Nephron progenitor cell (in vitro differentiated cells): ENCODE results near the gene NDC80.

Experiments used
- DNase-seq: peaks from one replicate; pipeline ENCODE4 v3.0.0; 2021
- H3K27ac Mint-ChIP-seq: 2 replicates; pipeline ENCODE4 v1.8.0; 2021; ENCODE audit warnings: mild to moderate bottlenecking, moderate library complexity, mixed read lengths
- H3K27me3 Mint-ChIP-seq: 2 replicates; pipeline ENCODE4 v1.8.0; 2021; ENCODE audit warnings: mild to moderate bottlenecking, low read depth, mixed read lengths; ENCODE audit not compliant: poor library complexity
- H3K36me3 Mint-ChIP-seq: 2 replicates; pipeline ENCODE4 v1.8.0; 2021; ENCODE audit warnings: low read depth, mixed read lengths
- H3K4me1 Mint-ChIP-seq: 2 replicates; pipeline ENCODE4 v1.8.0; 2021; ENCODE audit warnings: mixed read lengths
- H3K4me3 Mint-ChIP-seq: 2 replicates; pipeline ENCODE4 v1.8.0; 2021; ENCODE audit warnings: mild to moderate bottlenecking, moderate library complexity, mixed read lengths
- H3K9me3 Mint-ChIP-seq: 2 replicates; pipeline ENCODE4 v1.8.0; 2021; ENCODE audit warnings: mild to moderate bottlenecking, moderate library complexity, mixed read lengths
- CTCF ChIP-seq: fragments of 200-600 bp; sonication (generic); IDR thresholded peaks from 2 replicates; pipeline ENCODE4 v1.5.0; 2021; ENCODE audit warnings: antibody characterized with exemption

Gene NDC80

GRCh38 chr18:2572892-2573291 is 1.5 kb downstream of the NDC80 start:
- Mint-ChIP-seq H3K4me1 (peaks cover 47% of the 10 kb centered on the region), H3K27ac (no peak overlapping the region)

GRCh38 chr18:2573408-2573807 is 2.1 kb downstream of the NDC80 start:
- no peak for DNase-seq
- Mint-ChIP-seq H3K4me3 (peak overlapping the region; percentile 96), H3K4me1 (peaks cover 41% of the 10 kb centered on the region), H3K27ac (no peak overlapping the region), H3K36me3 (peaks cover 26% of the 10 kb centered on the region), H3K9me3 (no peaks in the 10 kb centered on the region), H3K27me3 (no peaks in the 10 kb centered on the region)
- TF ChIP-seq CTCF = no peak

More at GRCh38 chr18:2572892-2573291, 1.5 kb downstream of the NDC80 start:
- Mint-ChIP-seq H3K27me3 (no peaks in the 10 kb centered on the region), H3K4me3 (peak overlapping the region; percentile 96), H3K9me3 (no peaks in the 10 kb centered on the region), H3K36me3 (peaks cover 22% of the 10 kb centered on the region)
- no peak for DNase-seq
- TF ChIP-seq CTCF = no peak

GRCh38 chr18:2587788-2588187 is 16.4 kb downstream of the NDC80 start:
- no peaks in the 10 kb centered on the region for H3K4me1 Mint-ChIP-seq
- no peak for DNase-seq
- no peaks in the 10 kb centered on the region for H3K9me3 Mint-ChIP-seq
- no peak overlapping the region for H3K27ac Mint-ChIP-seq
- H3K36me3 Mint-ChIP-seq = peaks cover 57% of the 10 kb centered on the region
- H3K27me3 Mint-ChIP-seq = no peaks in the 10 kb centered on the region
- no peak overlapping the region for H3K4me3 Mint-ChIP-seq
- TF ChIP-seq CTCF = no peak

GRCh38 chr18:2588666-2589344 is 17.4 kb downstream of the NDC80 start:
- Mint-ChIP-seq H3K9me3 (no peaks in the 10 kb centered on the region), H3K4me3 (no peak overlapping the region), H3K27ac (peak overlapping the region; percentile 26), H3K4me1 (no peaks in the 10 kb centered on the region), H3K36me3 (peaks cover 61% of the 10 kb centered on the region), H3K27me3 (no peaks in the 10 kb centered on the region)
- no peak for DNase-seq
- no peak for TF ChIP-seq CTCF

- Mint-ChIP-seq H3K4me1 (no peaks in the 10 kb centered on the region), H3K36me3 (peaks cover 68% of the 10 kb centered on the region), H3K27ac (no peak overlapping the region), H3K9me3 (no peaks in the 10 kb centered on the region), H3K27me3 (no peaks in the 10 kb centered on the region), H3K4me3 (no peak overlapping the region)
- DNase-seq = no peak
- TF ChIP-seq CTCF = no peak
These were observed 18.1 kb downstream of the NDC80 start for GRCh38 chr18:2589345-2590068.
